NOMO-1 treated with dmso at 0.1 percent for 144 hours (cell line): ENCODE results near the gene WDR27.

ENCODE experiments used
- DNase-seq: peaks from one replicate; lab custom pipeline; 2025; ENCODE audit not compliant: unreplicated experiment; lab: John Stamatoyannopoulos, UW

WDR27 gene

DNA sequence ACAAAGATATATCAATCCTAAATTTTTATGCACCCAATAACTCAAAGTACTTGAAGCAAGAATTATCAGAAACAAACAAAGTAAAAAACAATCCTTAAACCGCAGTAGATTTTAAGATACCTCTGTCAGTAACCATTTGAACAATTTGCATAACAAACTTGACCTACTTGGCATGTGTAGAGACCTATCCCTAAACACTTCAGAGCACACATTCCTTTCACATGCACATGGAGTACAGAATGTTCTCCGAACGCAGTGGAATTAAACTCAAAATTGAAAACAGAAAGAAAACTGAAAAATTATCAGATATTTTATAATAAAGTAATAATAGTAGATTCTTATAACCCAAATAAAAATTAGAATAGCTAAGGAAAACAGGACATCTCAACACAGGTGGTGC lies 285.6 kb downstream of the WDR27 start:
- no peak for DNase-seq

- DNase-seq = no peak
Observed at GRCh38 chr6:169415179-169415578, 286.6 kb downstream of the WDR27 start.

DNA sequence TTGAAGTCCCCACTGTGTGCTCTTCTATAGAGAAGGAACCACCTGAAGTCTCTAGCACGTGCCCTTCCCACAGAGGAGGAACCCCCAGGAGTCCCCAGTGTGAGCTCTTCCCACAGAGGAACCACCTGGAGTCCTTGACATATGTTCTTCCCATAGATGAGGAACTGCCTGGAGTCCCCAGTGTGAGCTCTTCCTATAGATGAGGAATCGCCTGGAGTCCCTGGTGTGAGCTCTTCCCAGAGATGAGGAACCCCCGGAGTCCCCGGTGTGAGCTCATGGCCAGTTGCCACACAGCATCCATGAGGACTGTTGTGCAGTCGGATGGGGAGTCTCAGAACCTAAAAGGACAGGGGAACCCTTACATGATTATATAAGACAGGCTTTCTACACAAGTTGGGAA lies 290.1 kb downstream of the WDR27 start:
- no peak for DNase-seq

DNA sequence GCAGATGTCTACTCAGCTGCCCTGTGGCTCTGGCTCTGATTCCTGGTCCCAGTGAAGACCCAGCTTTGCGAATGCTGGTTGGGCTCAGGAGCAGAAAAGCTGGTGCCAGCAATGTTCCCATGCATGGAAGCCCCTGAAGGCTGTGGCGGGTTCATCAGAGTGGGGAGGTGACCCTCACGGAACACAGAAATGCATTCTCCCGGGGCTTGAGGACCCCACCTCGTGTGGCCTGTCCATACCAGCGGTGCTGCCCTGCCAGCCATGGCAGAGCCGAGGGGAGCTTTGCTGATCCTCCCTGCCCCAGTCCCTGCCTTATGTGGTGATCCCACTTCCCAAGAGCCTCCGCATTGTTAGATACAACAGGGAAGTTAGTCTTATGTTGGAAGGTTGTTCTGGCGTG lies 290.5 kb downstream of the WDR27 start:
- DNase-seq = no peak

- no peak for DNase-seq
Observed at GRCh38 chr6:169409742-169410312, 292.0 kb downstream of the WDR27 start.

GRCh38 chr6:169407325-169407724 lies 294.5 kb downstream of the WDR27 start:
- DNase-seq = no peak
